Dedifferentiated amniotic fluid mesenchymal stem cell (primary cell): ENCODE measurements around the gene SNX19.
"Not testable (repeated sequence)": the region's sequence is repeated elsewhere in the genome, so short reads cannot be mapped to it uniquely, and the experiment has no call there.

Source experiments
- DNase-seq: peaks from one replicate; pipeline ENCODE4 v3.0.0-alpha.2; 2016; ENCODE audit errors: extremely low spot score

Gene SNX19, protein sequence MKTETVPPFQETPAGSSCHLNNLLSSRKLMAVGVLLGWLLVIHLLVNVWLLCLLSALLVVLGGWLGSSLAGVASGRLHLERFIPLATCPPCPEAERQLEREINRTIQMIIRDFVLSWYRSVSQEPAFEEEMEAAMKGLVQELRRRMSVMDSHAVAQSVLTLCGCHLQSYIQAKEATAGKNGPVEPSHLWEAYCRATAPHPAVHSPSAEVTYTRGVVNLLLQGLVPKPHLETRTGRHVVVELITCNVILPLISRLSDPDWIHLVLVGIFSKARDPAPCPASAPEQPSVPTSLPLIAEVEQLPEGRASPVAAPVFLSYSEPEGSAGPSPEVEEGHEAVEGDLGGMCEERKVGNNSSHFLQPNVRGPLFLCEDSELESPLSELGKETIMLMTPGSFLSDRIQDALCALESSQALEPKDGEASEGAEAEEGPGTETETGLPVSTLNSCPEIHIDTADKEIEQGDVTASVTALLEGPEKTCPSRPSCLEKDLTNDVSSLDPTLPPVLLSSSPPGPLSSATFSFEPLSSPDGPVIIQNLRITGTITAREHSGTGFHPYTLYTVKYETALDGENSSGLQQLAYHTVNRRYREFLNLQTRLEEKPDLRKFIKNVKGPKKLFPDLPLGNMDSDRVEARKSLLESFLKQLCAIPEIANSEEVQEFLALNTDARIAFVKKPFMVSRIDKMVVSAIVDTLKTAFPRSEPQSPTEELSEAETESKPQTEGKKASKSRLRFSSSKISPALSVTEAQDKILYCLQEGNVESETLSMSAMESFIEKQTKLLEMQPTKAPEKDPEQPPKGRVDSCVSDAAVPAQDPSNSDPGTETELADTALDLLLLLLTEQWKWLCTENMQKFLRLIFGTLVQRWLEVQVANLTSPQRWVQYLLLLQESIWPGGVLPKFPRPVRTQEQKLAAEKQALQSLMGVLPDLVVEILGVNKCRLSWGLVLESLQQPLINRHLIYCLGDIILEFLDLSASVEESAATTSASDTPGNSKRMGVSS

DNA sequence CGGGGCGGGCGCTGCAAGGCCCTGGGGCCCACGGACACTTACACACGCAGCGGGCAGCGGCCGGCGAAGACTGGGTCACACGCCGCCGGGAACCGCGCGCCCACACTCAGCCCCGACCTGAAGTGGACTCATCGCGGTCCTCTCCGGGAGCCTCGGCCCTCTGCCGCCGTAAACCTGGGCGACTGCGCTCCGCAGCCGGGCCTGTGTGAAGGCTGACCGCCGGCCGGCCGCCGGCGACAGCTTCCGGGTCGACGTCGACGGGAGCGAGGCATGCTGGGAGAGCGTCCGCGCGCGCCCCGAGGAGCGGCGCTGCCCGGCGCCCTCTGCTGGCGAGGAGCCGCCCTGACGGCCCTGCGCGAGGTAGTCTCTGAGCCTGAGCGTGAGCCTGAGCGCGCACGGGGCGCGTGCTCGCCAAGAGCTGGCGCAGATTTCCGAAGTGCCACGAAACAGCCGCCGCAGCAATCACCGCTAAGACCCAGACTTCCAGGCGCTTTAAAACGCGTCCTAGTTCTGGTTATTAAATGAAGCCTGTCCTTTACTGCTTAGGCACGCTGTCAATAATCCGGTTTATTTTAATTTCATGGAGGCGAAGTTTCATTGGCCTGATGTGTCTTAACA, at the start of gene SNX19:
SNX19 (minus strand) TSS at position 242 of the 618 bp plus-strand sequence. CDS start 540 bp downstream, outside the sequence.
- peak; percentile 86 for DNase-seq

DNA sequence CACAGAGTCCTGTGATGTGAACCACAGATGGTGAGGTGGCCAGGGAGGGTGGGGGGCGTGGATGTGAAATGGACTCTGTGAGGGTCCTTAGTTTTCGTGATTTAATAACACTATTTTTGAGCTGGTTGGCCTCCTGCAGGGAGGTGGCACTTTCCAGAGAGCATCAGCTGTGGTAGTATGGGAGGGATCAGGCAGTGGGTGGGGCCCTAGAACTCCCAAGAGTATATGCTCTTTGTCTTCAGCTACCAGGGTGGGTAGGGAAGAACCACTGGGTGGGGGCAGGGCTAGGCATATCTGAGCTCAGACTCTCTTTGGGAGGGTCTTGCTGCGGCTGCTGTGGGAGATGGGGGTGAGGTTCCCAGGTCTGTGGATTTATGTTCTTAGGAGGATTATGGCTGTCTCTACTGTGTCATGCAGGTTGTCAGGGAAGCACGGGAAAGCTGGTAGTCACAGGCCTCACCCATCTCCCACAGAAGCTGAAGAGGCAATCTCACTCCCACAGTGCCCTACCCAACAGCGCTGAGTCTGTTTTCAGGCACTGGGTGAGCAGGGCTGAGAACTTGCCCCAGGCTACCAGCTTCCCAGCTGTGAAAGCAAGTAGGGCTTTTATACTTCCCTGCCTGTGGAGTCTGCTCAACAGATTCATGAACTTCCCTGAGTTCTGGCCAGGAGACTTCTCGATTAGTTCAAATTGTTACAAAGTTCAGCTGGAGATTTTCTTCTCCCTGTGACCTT, 47.9 kb upstream of the SNX19 start:
- DNase-seq, result no peak

DNA sequence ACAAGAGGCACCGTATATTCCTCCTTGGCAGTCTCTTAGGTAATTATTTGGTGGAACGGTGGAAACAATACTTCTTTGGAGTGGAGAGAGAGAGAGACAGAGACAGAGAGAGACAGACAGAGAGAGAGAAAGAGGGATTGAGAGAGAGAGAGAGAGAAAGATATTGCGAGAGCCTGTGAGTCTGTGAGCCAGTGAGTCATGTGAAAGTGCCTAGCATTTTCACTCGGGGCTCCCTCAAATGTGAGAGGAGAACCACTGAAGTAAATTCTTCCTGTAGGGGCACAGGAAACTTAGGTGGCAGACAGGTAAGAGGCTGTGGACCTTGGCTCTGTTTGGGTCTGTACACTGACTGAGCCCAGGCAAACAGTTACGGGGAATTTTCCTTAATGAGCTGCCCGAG, 31.6 kb upstream of the SNX19 start:
- DNase-seq, result no peak

DNA sequence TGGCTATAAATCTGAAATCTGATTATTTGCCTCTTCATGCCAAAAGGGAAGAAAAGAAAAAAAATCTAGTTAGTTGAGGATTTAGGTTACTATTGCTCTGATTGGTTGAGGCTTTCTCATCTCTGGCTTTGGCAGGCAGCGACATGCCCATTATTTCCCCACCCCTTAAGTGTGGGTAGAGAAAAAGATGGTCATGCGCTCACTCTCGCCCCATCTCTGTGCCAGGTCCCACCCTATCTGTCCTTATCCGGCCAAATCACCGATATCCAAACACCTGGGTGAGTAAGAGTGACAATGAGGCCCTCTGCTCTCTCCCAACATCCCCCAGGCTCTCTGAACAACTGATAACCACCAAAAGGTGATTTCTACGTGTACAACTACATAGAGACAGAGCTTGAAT, 31.2 kb upstream of the SNX19 start:
- DNase-seq, result no peak

DNA sequence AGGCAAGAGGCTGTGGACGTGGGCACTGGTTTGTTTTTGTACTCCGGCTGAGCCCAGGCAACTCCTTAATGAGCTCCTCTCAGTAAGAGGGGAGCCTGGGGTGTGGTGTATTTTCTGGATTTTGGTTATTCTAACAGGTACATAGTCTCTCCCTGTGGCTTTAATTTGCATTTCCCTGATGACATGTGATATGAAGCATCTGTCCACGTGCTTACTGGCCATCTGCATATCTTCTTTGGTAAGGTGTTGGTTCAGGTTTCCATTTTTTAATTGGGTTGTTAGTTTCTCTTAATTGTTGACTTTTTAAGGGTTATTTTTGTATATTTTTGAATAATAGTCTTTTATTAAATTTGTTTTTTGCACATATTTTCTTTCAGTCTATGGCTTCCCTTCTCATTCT, 30.8 kb upstream of the SNX19 start:
- DNase-seq, result no peak

DNA sequence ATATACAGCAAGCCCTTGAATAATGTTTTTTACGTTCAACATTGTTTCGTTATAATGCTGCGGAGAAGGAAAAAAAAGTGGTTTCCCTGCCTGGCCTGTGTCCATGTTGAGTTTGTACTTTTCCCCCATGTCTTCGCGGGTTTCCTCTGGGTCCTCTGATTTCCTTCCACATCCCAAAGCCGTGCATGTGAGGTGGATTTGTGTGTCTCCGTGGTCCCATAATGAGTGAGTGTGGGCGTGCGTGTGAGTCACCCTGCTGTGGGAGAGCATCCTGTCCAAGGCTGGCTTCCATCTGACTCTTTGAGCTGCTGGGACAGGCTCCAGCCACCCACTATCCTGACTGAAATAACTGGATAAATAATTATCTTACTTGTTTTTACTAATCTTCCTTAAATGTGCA, 29.6 kb upstream of the SNX19 start:
- peak; percentile 70 for DNase-seq

DNA sequence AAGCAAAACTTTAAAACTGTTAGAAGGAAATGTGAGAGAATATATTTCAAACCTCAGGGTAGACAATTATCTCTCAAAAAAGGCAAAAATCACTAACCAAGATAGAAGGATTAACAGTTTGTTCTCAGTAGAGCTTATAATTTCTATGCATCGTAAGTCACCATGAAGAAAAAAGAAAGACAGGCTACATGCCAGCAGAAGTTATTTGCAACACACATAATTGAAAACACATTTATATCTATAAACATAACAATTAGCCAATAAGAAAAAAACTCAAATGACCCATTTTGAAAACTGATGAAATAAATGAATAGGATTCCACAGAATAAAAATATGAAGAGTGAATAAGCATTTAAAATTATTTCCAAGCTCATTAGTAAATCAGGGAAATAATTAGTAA, 24.4 kb upstream of the SNX19 start:
- DNase-seq, result no peak

DNA sequence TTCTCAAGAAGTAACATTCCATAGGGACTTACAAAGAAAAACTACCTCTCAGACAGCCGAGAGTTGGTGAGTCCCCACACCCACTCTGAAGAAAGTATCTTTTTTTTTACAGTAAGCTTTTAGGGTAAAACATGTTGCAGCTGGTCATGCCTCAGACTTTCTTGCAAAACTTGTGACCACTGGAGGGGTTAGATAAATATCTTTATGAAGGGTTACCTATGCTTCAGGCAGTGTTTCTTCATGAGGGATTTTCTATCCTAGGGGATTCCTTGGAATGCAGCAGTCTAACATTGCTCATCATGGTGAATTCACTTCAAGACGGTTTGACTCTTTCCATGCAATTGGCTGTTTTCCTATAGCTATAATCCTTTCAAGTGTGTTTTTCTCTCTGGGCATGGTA, 20.8 kb upstream of the SNX19 start:
- DNase-seq, result no peak

DNA sequence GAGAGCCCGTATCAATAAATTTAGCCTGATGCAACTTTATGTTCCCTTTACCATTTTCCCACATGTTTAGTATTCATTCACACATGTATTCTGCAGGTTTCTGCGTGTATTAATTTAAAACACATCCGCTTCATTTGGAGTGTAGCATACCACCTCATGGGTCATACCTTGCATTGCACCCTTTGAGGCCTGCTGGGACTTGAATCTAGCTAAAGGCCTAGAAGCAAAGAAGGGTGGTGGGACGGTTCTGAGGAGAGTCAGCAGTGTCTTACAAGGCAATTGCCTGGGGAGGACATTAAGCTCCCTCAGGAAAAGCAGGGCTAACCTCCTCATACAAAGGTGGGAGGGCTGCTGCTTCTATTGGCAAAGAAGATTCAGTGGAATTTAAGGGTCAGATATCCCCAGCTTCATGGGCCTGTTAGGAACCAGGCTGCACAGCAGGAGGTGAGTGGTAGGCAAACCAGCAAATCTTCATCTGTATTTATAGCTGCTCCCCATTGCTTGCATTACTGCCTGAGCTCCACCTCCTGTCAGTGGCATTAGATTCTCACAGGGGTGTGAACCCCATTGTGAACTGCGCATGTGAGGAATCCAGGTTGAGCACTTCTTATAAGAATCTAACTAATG, 15.9 kb upstream of the SNX19 start:
- no peak for DNase-seq

DNA sequence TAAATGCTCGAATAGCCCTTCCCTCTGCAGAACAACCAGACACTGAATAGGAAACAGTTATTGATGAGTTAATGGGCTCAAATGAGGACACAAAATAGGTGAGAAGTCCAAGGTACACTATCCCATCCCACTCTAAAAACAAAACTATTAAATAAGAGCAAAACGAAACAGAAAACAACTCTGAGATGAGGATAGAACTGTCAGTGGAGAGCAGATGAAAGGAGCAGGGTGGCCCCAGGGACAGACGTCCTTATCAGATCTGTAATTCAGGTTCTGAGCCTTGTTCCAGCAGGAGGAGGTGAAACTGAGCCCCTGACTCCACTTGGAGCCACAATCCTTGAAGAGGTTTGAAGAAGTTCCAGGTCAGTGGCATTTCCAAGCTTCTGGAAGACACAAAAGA, 8.5 kb upstream of the SNX19 start:
- DNase-seq, result no peak

DNA sequence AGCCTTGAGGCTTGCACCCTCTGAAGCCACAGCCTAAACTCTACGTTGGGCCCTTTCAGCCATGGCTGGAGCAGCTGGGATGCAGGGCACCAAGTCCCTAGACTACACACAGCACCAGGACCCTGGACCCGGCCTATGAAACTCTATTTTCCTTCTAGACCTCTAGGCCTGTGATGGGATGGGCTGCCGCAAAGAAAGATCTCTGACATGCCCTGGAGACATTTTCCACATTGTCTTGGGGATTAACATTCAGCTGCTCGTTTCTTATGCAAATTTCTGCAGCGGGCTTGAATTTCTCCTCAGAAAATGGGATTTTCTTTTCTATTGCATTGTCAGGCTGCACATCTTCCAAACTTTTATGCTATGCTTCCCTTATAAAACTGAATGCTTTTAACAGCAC, 4.3 kb upstream of the SNX19 start:
- DNase-seq, result not testable (repeated sequence)

DNA sequence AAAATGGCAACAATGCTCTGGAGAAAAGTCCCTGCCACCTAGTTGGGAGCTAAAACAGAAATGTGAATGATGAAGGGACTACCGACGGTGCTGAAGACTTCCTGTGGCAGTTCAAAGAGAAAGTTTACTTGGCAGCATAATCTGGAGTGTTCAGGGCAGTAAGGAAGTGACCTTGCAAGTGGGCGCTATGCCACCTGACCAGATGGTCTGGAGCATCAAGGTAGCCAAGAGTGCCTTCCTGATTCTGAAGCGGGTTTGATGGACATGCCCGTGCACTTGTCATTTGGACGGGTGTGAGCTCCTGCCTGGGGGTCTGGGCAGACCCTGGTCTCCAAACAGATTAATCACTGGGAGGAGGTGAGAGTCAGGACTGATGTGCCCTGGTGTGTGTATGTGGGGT, 1.8 kb upstream of the SNX19 start:
- no peak for DNase-seq

DNA sequence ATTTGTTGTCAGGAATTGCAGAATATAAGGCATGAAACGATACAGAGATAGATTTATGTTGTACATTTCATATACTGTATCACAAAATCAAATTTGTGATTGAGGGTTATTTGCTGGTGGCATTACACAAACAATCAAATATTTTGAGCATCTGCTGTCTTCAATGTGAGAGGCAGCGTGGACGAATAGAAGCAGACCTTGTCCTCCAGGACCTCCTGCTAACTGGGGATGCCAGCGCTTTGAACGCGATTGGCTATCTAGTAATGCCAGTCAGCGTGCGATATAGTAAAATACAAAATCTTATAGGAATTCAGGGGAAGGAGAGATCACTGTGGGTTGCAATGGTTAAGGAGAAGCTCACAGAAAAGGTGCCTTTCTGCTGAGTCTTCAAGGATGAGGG, 631 bp upstream of the SNX19 start:
- no peak for DNase-seq

DNA sequence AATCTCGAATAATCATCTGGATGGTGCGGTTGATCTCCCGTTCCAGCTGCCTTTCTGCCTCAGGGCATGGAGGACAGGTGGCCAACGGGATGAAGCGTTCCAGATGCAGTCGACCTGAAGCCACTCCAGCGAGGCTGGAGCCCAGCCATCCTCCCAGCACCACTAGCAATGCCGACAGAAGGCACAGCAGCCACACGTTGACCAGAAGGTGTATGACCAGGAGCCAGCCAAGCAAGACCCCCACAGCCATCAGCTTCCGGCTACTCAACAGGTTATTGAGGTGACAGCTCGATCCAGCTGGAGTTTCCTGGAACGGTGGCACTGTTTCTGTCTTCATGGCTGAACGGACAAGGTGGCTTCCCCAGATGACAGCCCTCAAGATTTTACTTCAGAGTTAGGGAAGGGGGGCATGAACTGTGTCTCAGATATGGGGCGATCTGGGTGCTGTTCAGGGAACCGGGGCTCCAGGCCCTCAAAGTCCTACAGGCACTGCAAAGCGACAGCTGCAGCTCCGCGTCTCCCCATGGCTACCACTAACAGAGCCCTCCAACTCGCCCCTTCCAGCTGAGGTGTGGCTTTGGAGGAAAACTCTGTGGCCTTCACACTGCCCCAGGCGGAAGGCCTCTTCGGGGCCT, 559 bp downstream of the SNX19 start:
- DNase-seq, result no peak

DNA sequence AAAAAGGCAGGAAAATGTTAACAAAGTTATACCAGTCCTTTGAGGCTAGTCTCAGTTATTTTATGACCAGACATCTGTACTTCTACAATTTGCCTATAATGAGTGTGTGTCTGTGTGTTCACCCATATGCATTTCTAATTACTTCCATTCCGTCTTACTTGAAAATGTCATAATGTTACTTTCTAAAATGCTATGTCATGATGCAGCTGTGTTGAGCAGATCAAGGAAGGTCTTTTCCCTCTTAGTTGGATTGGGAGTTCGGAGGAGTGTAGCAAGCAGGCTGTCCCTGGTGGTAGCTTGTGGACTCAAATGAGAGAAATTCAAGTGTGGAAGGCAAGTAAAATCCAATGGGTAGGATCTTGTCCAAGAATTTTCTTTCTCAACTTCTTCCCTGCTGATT, 3.0 kb downstream of the SNX19 start:
- no peak for DNase-seq

DNA sequence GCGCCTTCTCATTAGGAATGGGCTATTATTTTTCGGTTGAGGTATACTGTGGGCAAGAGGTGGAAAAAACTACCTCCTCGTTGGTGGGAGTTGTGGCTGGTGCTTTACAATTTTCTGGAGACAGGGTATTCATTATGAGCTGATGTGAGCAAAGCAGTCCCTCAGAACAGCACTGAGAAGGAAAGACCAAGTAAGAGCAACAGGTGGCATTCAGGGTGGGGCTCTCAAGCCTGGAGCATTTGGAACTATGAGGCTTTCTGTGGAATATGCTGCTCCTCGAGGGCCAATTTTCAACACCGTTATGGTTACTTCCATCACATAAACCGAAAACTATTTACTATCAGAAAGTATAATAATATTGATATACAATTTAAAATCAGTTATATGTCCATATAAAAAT, 3.7 kb downstream of the SNX19 start:
- DNase-seq, result no peak

DNA sequence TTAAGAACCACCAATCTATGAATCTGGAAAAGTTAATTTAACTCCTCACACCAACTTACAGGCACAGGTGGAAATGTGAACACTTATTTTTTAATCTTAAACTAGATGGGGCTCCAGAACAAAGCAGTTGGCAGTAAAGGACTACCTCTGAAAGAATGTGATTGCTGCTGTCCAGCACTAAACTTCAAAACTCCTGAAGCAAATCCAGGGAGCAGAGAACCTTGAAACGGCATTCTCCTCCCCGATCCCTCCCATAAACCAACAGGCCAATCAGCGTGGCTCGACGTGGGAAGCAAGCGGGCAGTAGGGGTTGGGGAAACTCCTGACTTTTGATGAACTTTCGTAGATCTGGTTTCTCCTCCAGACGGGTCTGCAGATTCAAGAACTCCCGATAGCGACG, 5.0 kb downstream of the SNX19 start:
- DNase-seq, result no peak

DNA sequence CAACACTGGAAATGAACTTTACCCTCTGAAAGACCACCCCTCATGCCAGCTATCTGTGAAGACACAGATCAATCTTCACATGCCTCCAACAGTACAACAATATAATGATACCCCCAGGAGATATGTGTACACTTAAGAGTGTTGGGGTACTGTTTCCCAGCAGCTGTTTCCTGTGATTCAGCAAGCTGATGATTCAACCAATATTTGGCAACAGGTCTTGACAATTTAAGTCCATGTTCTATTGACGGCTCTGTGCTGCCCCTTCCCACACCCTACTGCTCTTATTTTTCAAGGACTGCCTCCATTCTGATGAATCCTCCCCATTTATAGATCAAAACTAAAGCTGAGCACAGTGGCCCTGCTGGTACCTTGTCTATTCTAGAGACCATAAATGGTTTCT, 6.6 kb downstream of the SNX19 start:
- no peak for DNase-seq

DNA sequence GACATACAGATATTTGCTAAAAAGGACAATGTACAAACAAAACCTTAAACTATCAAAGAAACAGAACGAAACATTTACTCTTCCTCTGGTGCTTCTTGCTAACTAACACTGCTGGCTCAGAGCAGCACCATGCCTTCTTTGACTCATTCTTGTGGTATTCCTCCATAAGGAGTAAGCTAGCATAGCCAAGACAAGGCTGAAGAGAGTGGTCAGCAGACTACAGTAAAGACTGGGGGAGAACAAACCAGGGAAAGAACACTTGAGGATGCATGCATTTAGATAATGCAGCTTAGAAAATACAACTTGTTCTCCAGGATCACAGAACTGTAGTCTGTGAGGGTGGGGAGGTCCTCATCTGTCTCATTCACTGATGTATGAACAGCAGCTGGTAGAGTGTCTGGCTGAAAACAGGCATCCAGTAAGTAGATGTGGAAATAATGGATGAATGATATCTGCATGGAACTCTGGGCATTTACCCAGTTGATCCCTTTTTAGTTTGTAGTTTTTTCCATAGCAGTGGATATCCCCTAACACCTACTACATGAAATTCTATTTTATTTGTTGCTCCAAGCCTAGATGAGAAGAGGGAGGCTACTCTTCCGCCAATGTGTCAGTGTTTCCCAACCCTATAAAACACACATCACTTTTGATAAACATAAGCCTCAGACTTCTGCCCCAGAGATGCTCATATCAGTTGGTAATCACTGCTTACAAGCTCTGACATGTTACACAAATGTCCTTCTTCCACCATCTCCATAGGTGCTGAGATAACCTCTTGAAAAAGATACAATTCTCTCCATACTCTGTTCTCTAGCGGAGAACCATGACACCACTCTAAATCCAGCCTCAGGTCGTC, 7.3 kb downstream of the SNX19 start:
- DNase-seq, result peak; percentile 73

DNA sequence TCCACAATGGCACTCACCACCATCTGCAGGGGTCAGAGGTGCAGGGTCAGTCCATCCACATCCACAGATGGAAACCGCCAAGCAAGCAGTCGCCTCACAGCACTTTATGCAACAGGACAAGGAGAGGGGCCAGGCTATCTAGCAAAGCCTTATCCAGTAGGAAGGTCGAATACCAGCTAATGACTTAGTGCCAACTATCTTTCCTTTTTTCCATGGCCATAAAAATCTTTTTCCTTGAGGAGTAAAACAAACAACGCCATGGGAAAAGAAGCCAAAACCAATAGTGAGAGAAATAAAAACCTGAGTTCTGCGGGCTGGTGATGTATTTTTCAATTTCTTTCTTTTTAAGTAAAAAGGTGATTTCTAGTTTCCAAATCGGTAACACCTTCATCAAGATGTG, 8.2 kb downstream of the SNX19 start:
- no peak for DNase-seq
